ENCODE results near the gene TUBB4B.

TUBB4B gene

DNA sequence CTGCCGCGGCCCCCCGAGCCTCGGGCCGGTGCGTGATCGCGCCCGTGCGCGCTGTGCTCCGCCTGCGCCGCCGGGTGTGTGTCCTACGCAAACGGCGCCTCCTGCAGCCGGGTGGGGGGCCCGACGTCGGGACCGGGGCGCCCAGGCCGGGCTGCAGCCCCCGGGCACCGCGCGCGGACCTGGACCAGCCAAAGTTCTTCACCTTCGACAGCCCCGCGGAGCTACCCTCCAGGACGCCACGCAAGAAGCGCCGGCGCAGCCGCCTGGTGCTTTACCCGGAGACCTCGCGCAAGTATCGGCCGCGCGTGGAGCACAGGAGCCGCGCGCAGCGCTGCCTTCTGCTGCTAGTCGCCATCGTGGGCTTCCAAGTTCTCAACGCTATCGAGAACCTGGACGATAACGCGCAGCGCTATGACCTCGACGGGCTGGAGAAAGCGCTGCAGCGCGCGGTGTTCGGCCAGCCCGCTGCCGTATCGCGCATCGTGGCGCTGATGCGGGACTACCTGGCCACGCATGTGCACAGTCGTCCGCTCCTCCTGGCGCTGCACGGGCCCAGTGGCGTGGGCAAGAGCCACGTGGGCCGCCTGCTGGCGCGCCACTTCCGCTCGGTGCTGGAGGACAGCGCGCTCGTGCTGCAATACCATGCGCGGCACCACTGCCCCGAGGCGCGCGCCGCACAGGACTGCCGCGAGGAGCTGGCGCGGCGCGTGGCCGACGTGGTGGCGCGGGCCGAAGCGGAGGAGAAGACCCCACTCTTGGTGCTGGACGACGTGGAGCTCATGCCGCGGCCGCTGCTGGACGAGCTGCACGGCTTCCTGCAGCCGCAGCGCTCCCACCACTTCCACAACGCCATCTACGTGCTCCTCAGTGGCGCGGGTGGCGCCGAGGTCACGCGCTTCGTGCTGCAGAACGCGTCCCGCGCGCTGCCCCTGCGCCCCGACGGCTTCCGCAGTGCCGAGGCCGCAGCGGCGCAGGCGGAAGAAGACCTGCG is 37.9 kb downstream of the TUBB4B start:
- no peak overlapping the region for H3K9ac ChIP-seq (ENCODE audit: low read length)
- peaks cover 4% of the 10 kb centered on the region for H3K36me3 ChIP-seq (ENCODE audit: control insufficient read depth, insufficient read depth, low read length)
- no peak overlapping the region for H3K27ac ChIP-seq (ENCODE audit: low read depth, low read length)
- no peaks in the 10 kb centered on the region for H3K27me3 ChIP-seq (ENCODE audit: control insufficient read depth, insufficient read depth, low read length)
- H3K4me1 ChIP-seq (ENCODE audit: control insufficient read depth, insufficient read depth, low read length), result peaks cover 5% of the 10 kb centered on the region
- peak overlapping the region; percentile 72 for H3K4me3 ChIP-seq (ENCODE audit: low read length)

- Histone ChIP-seq H3K27me3 (ENCODE audit: control insufficient read depth, insufficient read depth, low read length) (no peaks in the 10 kb centered on the region), H3K9ac (ENCODE audit: low read length) (no peak overlapping the region), H3K4me1 (ENCODE audit: control insufficient read depth, insufficient read depth, low read length) (peaks cover 5% of the 10 kb centered on the region), H3K27ac (ENCODE audit: low read depth, low read length) (no peak overlapping the region), H3K4me3 (ENCODE audit: low read length) (no peak overlapping the region), H3K36me3 (ENCODE audit: control insufficient read depth, insufficient read depth, low read length) (peaks cover 3% of the 10 kb centered on the region)
These were observed 38.8 kb downstream of the TUBB4B start for GRCh38 chr9:137279741-137280473.

GRCh38 chr9:137280474-137281344 is 39.6 kb downstream of the TUBB4B start:
- Histone ChIP-seq H3K27me3 (ENCODE audit: control insufficient read depth, insufficient read depth, low read length) (no peaks in the 10 kb centered on the region), H3K27ac (ENCODE audit: low read depth, low read length) (no peak overlapping the region), H3K9ac (ENCODE audit: low read length) (no peak overlapping the region), H3K4me3 (ENCODE audit: low read length) (no peak overlapping the region), H3K4me1 (ENCODE audit: control insufficient read depth, insufficient read depth, low read length) (peaks cover 5% of the 10 kb centered on the region), H3K36me3 (ENCODE audit: control insufficient read depth, insufficient read depth, low read length) (peaks cover 3% of the 10 kb centered on the region)

DNA sequence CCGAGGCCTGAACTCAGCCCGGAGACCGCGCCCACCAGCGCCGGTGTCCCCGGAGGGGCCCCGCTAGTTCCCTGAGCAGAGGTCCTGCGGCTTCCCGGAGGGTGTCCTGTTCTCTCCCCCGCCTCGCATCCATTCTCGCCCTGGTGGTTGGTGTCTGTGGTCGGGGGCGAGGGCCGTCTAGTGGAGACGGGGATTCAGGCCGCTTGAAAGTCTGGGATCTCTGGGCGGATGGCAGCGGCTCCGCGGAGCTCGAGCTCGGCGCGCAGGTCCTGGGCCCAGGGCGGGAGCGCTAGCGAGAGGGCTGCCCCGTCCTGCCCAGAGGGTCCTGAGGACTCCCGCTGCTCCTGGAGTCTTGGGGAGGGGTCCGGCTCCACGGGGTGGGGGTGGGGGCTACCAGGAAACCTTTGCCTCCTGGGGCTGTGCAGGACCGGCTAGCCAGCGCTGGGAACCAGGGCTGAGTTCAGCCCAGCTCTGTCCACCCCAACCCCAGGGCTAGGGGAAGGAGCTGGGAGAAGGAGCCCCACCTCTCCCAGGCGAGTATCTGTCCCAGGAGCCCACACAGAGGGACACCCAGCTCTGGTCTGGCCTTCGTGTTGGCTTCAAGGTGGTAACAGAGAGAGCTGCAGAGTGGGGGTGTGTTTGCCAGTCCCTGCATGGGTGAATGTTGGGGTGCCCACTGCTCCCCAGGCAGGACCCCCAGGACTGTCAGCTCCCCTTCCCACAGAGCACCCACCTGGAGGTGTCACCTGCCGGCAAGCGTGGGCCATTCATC is 40.4 kb downstream of the TUBB4B start:
- H3K27ac ChIP-seq (ENCODE audit: low read depth, low read length), result no peak overlapping the region
- H3K9ac ChIP-seq (ENCODE audit: low read length), result no peak overlapping the region
- H3K4me3 ChIP-seq (ENCODE audit: low read length), result no peak overlapping the region
- H3K27me3 ChIP-seq (ENCODE audit: control insufficient read depth, insufficient read depth, low read length), result no peaks in the 10 kb centered on the region
- peaks cover 3% of the 10 kb centered on the region for H3K4me1 ChIP-seq (ENCODE audit: control insufficient read depth, insufficient read depth, low read length)
- H3K36me3 ChIP-seq (ENCODE audit: control insufficient read depth, insufficient read depth, low read length), result peaks cover 3% of the 10 kb centered on the region

GRCh38 chr9:137286975-137287383 is 45.9 kb downstream of the TUBB4B start:
- no peak overlapping the region for H3K9ac ChIP-seq (ENCODE audit: low read length)
- no peaks in the 10 kb centered on the region for H3K36me3 ChIP-seq (ENCODE audit: control insufficient read depth, insufficient read depth, low read length)
- H3K4me3 ChIP-seq (ENCODE audit: low read length), result no peak overlapping the region
- no peaks in the 10 kb centered on the region for H3K4me1 ChIP-seq (ENCODE audit: control insufficient read depth, insufficient read depth, low read length)
- no peaks in the 10 kb centered on the region for H3K27me3 ChIP-seq (ENCODE audit: control insufficient read depth, insufficient read depth, low read length)
- no peak overlapping the region for H3K27ac ChIP-seq (ENCODE audit: low read depth, low read length)

DNA sequence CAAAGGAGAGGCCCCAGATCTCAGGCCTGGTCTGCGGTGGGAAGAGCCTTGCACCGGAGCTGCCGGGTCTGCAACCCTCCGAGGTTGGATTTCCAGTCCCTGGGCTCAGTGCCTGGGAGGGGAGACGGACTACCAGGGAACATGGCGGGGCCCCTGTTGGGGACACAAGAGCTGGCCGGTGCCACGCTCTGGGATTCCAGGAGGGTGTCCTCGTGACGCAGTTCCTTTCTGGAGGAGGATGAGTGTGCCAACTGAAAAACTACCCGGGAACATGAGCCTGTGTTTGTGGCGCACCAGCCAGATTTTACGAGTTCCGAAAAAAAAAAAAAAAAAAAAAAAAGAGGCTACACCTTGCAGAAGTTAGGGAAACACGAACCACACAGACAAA is 52.0 kb downstream of the TUBB4B start:
- Histone ChIP-seq H3K27ac (ENCODE audit: low read depth, low read length) (no peak overlapping the region), H3K27me3 (ENCODE audit: control insufficient read depth, insufficient read depth, low read length) (peaks cover 13% of the 10 kb centered on the region), H3K9ac (ENCODE audit: low read length) (no peak overlapping the region), H3K36me3 (ENCODE audit: control insufficient read depth, insufficient read depth, low read length) (no peaks in the 10 kb centered on the region), H3K4me1 (ENCODE audit: control insufficient read depth, insufficient read depth, low read length) (no peaks in the 10 kb centered on the region), H3K4me3 (ENCODE audit: low read length) (no peak overlapping the region)

Measured in rectal smooth muscle tissue (tissue), 1 donor.